ENCODE data around the gene PPP3R2.

DNA sequence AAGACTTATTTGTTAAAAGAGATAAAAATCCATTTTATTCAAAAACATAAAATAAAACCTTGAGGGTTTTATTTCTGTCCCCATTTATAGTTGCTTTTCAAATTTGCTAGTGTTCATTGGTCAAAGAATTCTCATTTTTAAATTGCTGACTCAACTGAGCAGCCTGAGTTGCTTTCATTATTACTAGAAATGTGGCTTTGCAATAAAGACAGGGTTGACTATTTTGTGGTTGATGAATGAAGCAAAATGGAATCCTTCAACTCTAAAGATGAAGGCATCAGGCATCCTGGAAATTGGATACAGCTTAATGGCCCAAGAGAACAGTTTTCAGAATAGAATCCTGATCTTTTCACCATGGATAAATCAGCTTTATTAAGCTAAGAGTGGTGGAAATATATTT is 23.9 kb upstream of the PPP3R2 start:
- no peak for TF ChIP-seq POLR2A (IDR thresholded peaks at IDR 0.05)
- TF ChIP-seq, protein P1, sequence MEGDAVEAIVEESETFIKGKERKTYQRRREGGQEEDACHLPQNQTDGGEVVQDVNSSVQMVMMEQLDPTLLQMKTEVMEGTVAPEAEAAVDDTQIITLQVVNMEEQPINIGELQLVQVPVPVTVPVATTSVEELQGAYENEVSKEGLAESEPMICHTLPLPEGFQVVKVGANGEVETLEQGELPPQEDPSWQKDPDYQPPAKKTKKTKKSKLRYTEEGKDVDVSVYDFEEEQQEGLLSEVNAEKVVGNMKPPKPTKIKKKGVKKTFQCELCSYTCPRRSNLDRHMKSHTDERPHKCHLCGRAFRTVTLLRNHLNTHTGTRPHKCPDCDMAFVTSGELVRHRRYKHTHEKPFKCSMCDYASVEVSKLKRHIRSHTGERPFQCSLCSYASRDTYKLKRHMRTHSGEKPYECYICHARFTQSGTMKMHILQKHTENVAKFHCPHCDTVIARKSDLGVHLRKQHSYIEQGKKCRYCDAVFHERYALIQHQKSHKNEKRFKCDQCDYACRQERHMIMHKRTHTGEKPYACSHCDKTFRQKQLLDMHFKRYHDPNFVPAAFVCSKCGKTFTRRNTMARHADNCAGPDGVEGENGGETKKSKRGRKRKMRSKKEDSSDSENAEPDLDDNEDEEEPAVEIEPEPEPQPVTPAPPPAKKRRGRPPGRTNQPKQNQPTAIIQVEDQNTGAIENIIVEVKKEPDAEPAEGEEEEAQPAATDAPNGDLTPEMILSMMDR (IDR thresholded peaks at IDR 0.05) = no peak
- TF ChIP-seq POLR2AphosphoS5 (IDR thresholded peaks at IDR 0.05; ENCODE audit: insufficient read depth in 1 of 2, low read depth in 1 of 2) = no peak
